Kidney (tissue), 14 donors: ENCODE data around the gene TIMM8B. TPM values are rescaled to one million over a fixed set of nuclear protein-coding genes. Genes with fewer than 3 reads are reported as not detected.

Experiments used
- DNase-seq, 5 donors: peaks; one replicate each; pipeline ENCODE4 v3.0.0-alpha.2; 2013 to 2020
- FAIRE-seq: peaks from 2 replicates; lab custom pipeline; 2012; peaks lifted over from hg19 to GRCh38; lab: Jason Lieb, UNC
- H3K27ac ChIP-seq, 2 donors: one replicate each; pipeline ENCODE4 v1.7.0; 2013; ENCODE audit warnings: low read depth in 2 of 2, low read length in 2 of 2, inconsistent platforms in 1 of 2
- H3K27me3 ChIP-seq: one replicate; pipeline ENCODE4 v1.7.1; 2013; ENCODE audit warnings: low read length, inconsistent platforms; ENCODE audit not compliant: control insufficient read depth, insufficient read depth
- H3K36me3 ChIP-seq, 3 donors: one replicate each; pipeline versions ENCODE4 v1.7.0 to v1.7.1; 2013; ENCODE audit warnings: low read length in 3 of 3, control low read depth in 1 of 3, inconsistent platforms in 1 of 3; ENCODE audit not compliant: insufficient read depth in 3 of 3, control insufficient read depth in 2 of 3
- H3K4me1 ChIP-seq, 3 donors: one replicate each; pipeline versions ENCODE4 v1.7.0 to v1.7.1; 2013; ENCODE audit warnings: low read length in 3 of 3, inconsistent platforms in 1 of 3, low read depth in 1 of 3; ENCODE audit not compliant: control insufficient read depth in 2 of 3, insufficient read depth in 2 of 3
- H3K4me3 ChIP-seq, 3 donors: one replicate each; pipeline versions ENCODE4 v1.7.0 to v1.8.1; 2013; ENCODE audit warnings: low read length in 3 of 3, control low read depth in 1 of 3, inconsistent platforms in 1 of 3
- H3K9ac ChIP-seq, 3 donors: one replicate each; pipeline versions ENCODE4 v1.7.0 to v1.7.1; 2013; ENCODE audit warnings: low read length in 3 of 3, control low read depth in 1 of 3, inconsistent platforms in 1 of 3
- H3K9me3 ChIP-seq, 3 donors: one replicate each; pipeline versions ENCODE4 v1.7.0 to v1.7.1; 2013; ENCODE audit warnings: low read length in 3 of 3, control low read depth in 1 of 3, inconsistent platforms in 1 of 3; ENCODE audit not compliant: control insufficient read depth in 2 of 3, insufficient read depth in 1 of 3
- intact Hi-C: fragments of 100-400 bp; cut with DNase I; formaldehyde crosslinking; loops from one replicate; pipeline ENCODE4 v1.11.1; 2022
- polyA plus RNA-seq: library from polyadenylated mRNA; stranded (reverse); fragments of 350-450 nt; fragmentation: Illumina TruSeq; extraction: RNeasy Lipid Tissue Mini Kit (QIAGEN cat#74804); gene quantifications from one replicate; pipeline ENCODE4 v1.2.3, GENCODE V29; 2014; ENCODE audit warnings: low read depth, low replicate concordance; ENCODE audit not compliant: insufficient read depth
- total RNA-seq: library from RNA; stranded (reverse); fragmentation: NEBNext Ultra II Directional; extraction: Animal tissue kit (Norgen Biotek cat#: 25700); gene quantifications from one replicate; pipeline ENCODE4 v1.2.1, GENCODE V29; 2021
- TF ChIP-seq, protein P1 (sequence below): IDR thresholded peaks from 3 replicates; pipeline ENCODE4 v1.5.1; 2012; ENCODE audit warnings: mild to moderate bottlenecking, moderate library complexity, borderline replicate concordance; ENCODE audit not compliant: insufficient read depth; ENCODE audit errors: extremely low read depth
- donor health status: control.
- donor health status: control.
- donor health status: control.
- donor health status: control.
- donor health status: control.
- donor health status: DM: yes; HTN: yes; CAD: no.
- donor health status: Normal renal cell carcinoma (clear cell type).

The TIMM8B gene
- total and polyA plus RNA-seq, 2 donors from 2014 or later: 51.3 to 167 TPM

DNA sequence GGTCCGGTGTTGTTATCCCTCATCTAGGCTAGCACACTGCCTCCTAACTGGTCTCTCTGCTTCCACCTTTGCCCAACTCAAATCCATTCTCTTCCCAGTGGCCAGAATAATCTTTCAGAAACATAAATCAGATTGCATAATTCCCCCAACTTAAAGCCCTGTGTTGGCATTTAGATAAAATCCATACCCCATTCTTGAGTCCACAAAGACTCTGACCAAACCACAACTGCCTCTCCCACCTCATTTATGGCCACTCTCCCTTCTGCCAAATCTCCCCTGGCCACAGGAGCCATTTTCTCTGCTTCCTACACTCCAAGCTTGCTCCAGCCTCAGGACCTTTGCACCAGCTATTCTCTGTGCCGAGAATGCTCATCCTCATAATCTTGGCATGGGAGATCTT is 40.5 kb upstream of the TIMM8B start:
- H3K27me3 ChIP-seq: no peaks in the 10 kb centered on the region
- H3K4me3 ChIP-seq: no peak overlapping the region
- DNase-seq (no peak), FAIRE-seq (no peak)
- H3K36me3 ChIP-seq: no peaks in the 10 kb centered on the region
- peaks cover 0 to 5% (median 0%) of the 10 kb centered on the region in 3 donors for H3K4me1 ChIP-seq
- intact Hi-C loops: no loop called here
- TF ChIP-seq, protein P1, sequence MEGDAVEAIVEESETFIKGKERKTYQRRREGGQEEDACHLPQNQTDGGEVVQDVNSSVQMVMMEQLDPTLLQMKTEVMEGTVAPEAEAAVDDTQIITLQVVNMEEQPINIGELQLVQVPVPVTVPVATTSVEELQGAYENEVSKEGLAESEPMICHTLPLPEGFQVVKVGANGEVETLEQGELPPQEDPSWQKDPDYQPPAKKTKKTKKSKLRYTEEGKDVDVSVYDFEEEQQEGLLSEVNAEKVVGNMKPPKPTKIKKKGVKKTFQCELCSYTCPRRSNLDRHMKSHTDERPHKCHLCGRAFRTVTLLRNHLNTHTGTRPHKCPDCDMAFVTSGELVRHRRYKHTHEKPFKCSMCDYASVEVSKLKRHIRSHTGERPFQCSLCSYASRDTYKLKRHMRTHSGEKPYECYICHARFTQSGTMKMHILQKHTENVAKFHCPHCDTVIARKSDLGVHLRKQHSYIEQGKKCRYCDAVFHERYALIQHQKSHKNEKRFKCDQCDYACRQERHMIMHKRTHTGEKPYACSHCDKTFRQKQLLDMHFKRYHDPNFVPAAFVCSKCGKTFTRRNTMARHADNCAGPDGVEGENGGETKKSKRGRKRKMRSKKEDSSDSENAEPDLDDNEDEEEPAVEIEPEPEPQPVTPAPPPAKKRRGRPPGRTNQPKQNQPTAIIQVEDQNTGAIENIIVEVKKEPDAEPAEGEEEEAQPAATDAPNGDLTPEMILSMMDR: no peak
- H3K9ac ChIP-seq: no peak overlapping the region
- H3K27ac ChIP-seq: no peak overlapping the region
- no peaks in the 10 kb centered on the region for H3K9me3 ChIP-seq

- Histone ChIP-seq H3K9ac (no peak overlapping the region), H3K4me3 (no peak overlapping the region), H3K9me3 (no peaks in the 10 kb centered on the region), H3K27ac (no peak overlapping the region), H3K36me3 (no peaks in the 10 kb centered on the region), H3K27me3 (no peaks in the 10 kb centered on the region), H3K4me1 (no peaks in the 10 kb centered on the region)
- no peak for FAIRE-seq
- intact Hi-C loops: no loop called here
- no peak for DNase-seq
- TF ChIP-seq, protein P1: no peak
Observed at GRCh38 chr11:112123129-112123528, 36.6 kb upstream of the TIMM8B start.

DNA sequence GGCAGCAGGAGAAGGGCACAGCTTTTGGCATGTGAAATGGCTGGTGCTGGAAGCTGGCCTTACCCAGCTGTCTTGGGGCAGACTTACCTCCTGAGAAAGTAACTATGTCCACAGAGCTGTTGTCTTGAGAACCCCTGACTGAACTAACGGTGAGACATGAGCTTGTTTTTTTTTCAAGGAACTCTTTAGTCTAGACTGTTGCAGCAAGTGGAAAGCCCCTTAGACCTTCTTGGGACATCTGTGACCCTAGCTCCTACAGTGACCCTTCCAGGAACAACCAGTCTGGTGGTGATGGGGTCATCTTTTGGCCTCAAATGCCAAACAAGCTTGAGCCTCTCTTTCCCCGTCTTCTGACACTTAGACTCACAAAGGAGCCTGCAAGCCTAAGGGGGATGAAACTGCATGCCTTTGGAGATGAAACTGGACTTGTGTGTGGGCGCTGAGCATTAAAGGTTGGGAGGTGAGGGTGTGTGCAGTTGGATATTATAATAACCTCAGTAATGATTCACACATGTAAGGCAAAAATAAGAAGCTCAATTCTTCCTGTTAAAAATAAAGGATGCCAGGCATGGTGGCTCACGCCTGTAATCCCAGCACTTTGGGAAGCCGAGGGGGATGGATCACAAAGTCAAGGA is 35.5 kb upstream of the TIMM8B start:
- intact Hi-C loops: no loop called here

More for the DNA sequence above, 35.5 kb upstream of the TIMM8B start:
- Histone ChIP-seq H3K27me3 (no peaks in the 10 kb centered on the region), H3K27ac (no peak overlapping the region), H3K9me3 (no peaks in the 10 kb centered on the region), H3K9ac (no peak overlapping the region), H3K36me3 (no peaks in the 10 kb centered on the region), H3K4me3 (no peak overlapping the region), H3K4me1 (no peaks in the 10 kb centered on the region)
- DNase-seq (no peak), FAIRE-seq (no peak)
- TF ChIP-seq, protein P1: no peak
